Adrenal gland (tissue), 12 donors: Measurements from ENCODE around the gene CNTNAP2. TPM values are rescaled to one million over a fixed set of nuclear protein-coding genes. Genes with fewer than 3 reads are reported as not detected.

Experiments
- DNase-seq, 7 donors: peaks; one replicate each; pipeline ENCODE4 v3.0.0-alpha.2; 2019 to 2020
- H3K27ac ChIP-seq, 5 donors: fragments of 200-600 bp; sonication (generic) in 4 of 5; 1 replicate in 3 of 5; 2 replicates in 2 of 5; pipeline versions ENCODE4 v1.5.1 to v1.8.0; 2016 to 2020; ENCODE audit warnings: mild to moderate bottlenecking in 1 of 5
- H3K27me3 ChIP-seq: fragments of 200-600 bp; 2 replicates; pipeline ENCODE4 v1.8.0; 2021
- H3K36me3 ChIP-seq, 2 donors: fragments of 200-600 bp; replicated peaks in 1 of 2; 1 replicate in 1 of 2; 2 replicates in 1 of 2; pipeline versions ENCODE4 v1.5.1 to v1.8.0; 2018 to 2022
- H3K4me1 ChIP-seq, 2 donors: fragments of 200-600 bp; replicated peaks in 1 of 2; 1 replicate in 1 of 2; 2 replicates in 1 of 2; pipeline versions ENCODE4 v1.5.1 to v1.8.0; 2018 to 2021
- H3K4me3 ChIP-seq, 4 donors: fragments of 200-600 bp; sonication (generic) in 3 of 4; one replicate each; pipeline ENCODE4 v1.5.1; 2016 to 2018
- H3K9me3 ChIP-seq, 3 donors: fragments of 200-600 bp; sonication (generic) in 1 of 3; replicated peaks in 1 of 3; 1 replicate in 2 of 3; 2 replicates in 1 of 3; pipeline versions ENCODE4 v1.5.1 to v1.8.0; 2016 to 2021
- CTCF ChIP-seq, 6 experiments: fragments of 450-650 bp in 4 of 6; fragments of 200-600 bp in 2 of 6; sonication (generic) in 1 of 6; IDR thresholded peaks; 1 replicate in 5 of 6; 2 replicates in 1 of 6; pipeline versions ENCODE4 v1.5.1 to v1.8.0; 2016 to 2021; ENCODE audit warnings: antibody characterized with exemption in 6 of 6, mild to moderate bottlenecking in 2 of 6, moderate library complexity in 1 of 6
- POLR2A ChIP-seq, 2 donors: fragments of 450-650 bp; IDR thresholded peaks; one replicate each; pipeline ENCODE4 v1.6.1; 2017; ENCODE audit warnings: antibody characterized with exemption in 2 of 2, mild to moderate bottlenecking in 2 of 2, moderate library complexity in 1 of 2
- whole genome bisulfite sequencing, 4 donors: extraction: QIAGEN DNeasy Blood & Tissue Kit in 2 of 4; methylation state at CpG; one replicate each; pipeline versions ENCODE4 v1.1.5 to v1.1.7; 2013 to 2017; 5-methylcytosine and 5-hydroxymethylcytosine counted together
- intact Hi-C, 2 donors: fragments of 100-400 bp; cut with DNase I; formaldehyde crosslinking; loops; one replicate each; pipeline versions ENCODE4 v1.14.1 to v1.15.0; 2022 to 2023
- polyA plus RNA-seq, 3 donors: library from polyadenylated mRNA; stranded (reverse); fragments of 200-250 nt in 2 of 3; fragments of 350-450 nt in 1 of 3; fragmentation: Illumina TruSeq in 1 of 3; extraction: RNeasy Lipid Tissue Mini Kit (QIAGEN cat#74804) in 1 of 3; gene quantifications; one replicate each; pipeline ENCODE4 v1.2.3, GENCODE V29; 2013 to 2014
- total RNA-seq, 9 donors: library from RNA; depleted of rRNA in 4 of 9; stranded (reverse); fragments of >200 nt in 4 of 9; fragments of 120-200 nt in 1 of 9; fragmentation: NEBNext Ultra II Directional in 1 of 9; extraction: Animal tissue kit (Norgen Biotek cat#: 25700) in 1 of 9; gene quantifications; one replicate each; pipeline versions ENCODE4 v1.1.0 to v1.2.4, GENCODE V29; 2013 to 2023
- donor health status: healthy with polysubstance abuse.
- donor health status: Bipolar disorder and iron deficiency.
- donor health status: DM: yes; HTN: yes; CAD: no.
- donor health status: DM: no; HTN: no; CAD: no.
- donor health status: DM: no; HTN: no; CAD: no.
- donor health status: DM: yes; HTN: yes; CAD: no.

CNTNAP2 gene
- total and polyA plus RNA-seq, 12 donors, result 0.14 to 6.3 (median 1.8) TPM; not detected in 2

DNA sequence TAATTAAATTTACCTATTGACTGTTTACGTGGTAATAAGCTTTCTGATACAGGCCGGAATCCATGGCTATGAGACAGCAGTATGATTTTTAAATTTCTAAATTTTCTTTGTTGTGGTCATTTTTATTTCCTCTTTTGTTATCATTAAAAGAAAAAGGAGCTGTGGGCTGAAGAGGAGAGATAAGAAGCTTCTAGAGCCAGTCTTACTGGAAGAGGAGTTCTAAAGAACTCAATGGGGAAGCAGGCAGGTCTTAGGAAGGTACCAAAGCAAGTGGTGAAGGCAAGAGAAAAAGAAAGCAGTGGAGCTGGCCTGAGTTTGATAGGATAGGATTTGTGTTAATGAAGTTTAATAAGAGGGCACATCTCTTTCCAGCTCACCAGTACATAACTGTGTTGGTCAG, 1187.8 kb downstream of the CNTNAP2 start:
- H3K4me1 ChIP-seq, result no peaks in the 10 kb centered on the region
- TF ChIP-seq CTCF (IDR thresholded peaks at IDR 0.05) (no peak), POLR2A (IDR thresholded peaks at IDR 0.05) (no peak)
- H3K27me3 ChIP-seq, result no peaks in the 10 kb centered on the region
- H3K27ac ChIP-seq, result no peak overlapping the region
- DNase-seq, result no peak
- intact Hi-C loops, result no loop called here
- no peaks in the 10 kb centered on the region for H3K9me3 ChIP-seq
- no peaks in the 10 kb centered on the region for H3K36me3 ChIP-seq
- H3K4me3 ChIP-seq, result no peak overlapping the region
- 79 to 92% (median 87%) methylated on average over 2 of the region's 2 CpGs for WGBS, 4 donors

DNA sequence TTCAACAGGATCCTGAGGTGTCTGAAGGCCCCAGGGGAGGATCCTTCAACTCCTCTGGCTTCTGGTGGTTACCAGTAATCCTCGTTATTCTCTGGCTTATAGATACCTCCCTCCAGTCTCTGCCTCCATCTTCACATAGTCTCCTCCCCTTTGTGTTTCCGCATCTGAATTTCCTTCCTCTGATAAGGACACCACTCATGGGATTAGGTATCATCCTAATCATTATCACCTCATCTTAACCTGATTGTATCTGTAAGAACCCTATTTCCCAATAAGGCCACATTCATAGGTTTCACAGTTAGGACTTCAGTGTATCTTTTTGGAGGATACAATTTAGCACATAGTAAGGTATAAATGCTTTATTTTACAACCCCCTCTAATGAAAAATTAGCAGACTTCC, 1189.2 kb downstream of the CNTNAP2 start:
- Histone ChIP-seq H3K4me3 (no peak overlapping the region), H3K27ac (no peak overlapping the region), H3K36me3 (no peaks in the 10 kb centered on the region), H3K27me3 (no peaks in the 10 kb centered on the region), H3K9me3 (no peaks in the 10 kb centered on the region), H3K4me1 (no peaks in the 10 kb centered on the region)
- intact Hi-C loops, result no loop called here
- 65 to 79% (median 72%) methylated on average over 2 of the region's 2 CpGs for WGBS, 4 donors
- no peak for DNase-seq
- no peak for TF ChIP-seq POLR2A (IDR thresholded peaks at IDR 0.05)
- TF ChIP-seq CTCF (IDR thresholded peaks at IDR 0.05), result no peak

DNA sequence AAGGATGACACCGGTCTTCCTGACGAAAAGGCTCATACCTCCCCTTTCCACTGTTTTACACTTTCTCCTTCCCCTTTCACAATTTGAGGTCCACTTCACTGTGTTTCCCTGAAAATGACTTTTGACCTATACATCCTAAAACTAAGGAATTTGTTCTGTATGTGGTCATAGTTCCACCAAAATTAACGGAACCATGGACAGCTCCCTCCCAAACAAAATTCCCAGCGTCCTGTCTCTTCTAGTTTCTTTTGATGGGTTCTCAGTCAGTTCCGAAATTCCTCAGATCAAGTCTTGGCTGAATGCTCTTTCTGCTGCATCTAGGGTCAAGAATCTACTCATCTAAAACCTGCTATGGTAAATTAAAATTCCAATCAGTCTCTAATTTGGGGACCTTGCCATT, 1191.9 kb downstream of the CNTNAP2 start:
- WGBS, 4 donors, result 52 to 66% (median 65%) methylated on average over 5 of the region's 5 CpGs
- no peak for TF ChIP-seq CTCF (IDR thresholded peaks at IDR 0.05)
- TF ChIP-seq POLR2A (IDR thresholded peaks at IDR 0.05), result no peak

DNA sequence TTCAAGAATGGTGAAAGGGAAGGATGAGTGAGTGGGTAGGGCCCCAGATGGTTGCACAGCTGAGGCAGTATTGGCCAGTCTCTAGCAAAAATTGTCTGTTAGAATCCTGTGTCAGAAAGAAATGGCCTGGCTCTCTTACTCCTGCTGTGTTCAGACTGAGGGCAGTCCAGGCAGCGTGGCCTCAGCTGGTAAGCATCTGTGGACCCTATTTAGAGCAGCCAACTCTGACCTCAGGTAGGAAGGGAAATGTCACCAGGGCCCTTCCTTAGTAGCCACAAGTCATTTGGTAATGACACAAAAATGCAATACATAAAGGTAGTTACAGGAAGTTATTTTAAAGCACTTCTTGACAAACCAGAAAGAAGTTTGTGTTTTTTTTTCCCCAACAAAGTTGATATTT, 1194.7 kb downstream of the CNTNAP2 start:
- intact Hi-C loops, result no loop called here
- H3K27ac ChIP-seq, result no peak overlapping the region
- H3K4me3 ChIP-seq, result no peak overlapping the region
- H3K9me3 ChIP-seq, result no peaks in the 10 kb centered on the region
- H3K36me3 ChIP-seq, result no peaks in the 10 kb centered on the region
- no peak for TF ChIP-seq POLR2A (IDR thresholded peaks at IDR 0.05)
- no peak for TF ChIP-seq CTCF (IDR thresholded peaks at IDR 0.05)
- no peak for DNase-seq
- H3K27me3 ChIP-seq, result no peaks in the 10 kb centered on the region
- H3K4me1 ChIP-seq, result no peaks in the 10 kb centered on the region
- WGBS, 4 donors, result 29 to 80% (median 71%) methylated on average over 1 of the region's 1 CpG

More for the DNA sequence above, 1191.9 kb downstream of the CNTNAP2 start:
- no peaks in the 10 kb centered on the region for H3K9me3 ChIP-seq
- DNase-seq, result no peak
- intact Hi-C loops, result no loop called here
- H3K4me3 ChIP-seq, result no peak overlapping the region
- H3K27ac ChIP-seq, result no peak overlapping the region
- no peaks in the 10 kb centered on the region for H3K27me3 ChIP-seq
- no peaks in the 10 kb centered on the region for H3K4me1 ChIP-seq
- no peaks in the 10 kb centered on the region for H3K36me3 ChIP-seq
